Activated naive CD4-positive, alpha-beta T cell (primary cell): ENCODE measurements around the gene KMT2B.

Experiments used
- DNase-seq, 4 experiments: peaks; one replicate each; lab custom pipeline; 2025; lab: John Stamatoyannopoulos, UW

The KMT2B gene

GRCh38 chr19:35780717-35781116, 62.9 kb downstream of the KMT2B start:
- DNase-seq, result no peak

DNA sequence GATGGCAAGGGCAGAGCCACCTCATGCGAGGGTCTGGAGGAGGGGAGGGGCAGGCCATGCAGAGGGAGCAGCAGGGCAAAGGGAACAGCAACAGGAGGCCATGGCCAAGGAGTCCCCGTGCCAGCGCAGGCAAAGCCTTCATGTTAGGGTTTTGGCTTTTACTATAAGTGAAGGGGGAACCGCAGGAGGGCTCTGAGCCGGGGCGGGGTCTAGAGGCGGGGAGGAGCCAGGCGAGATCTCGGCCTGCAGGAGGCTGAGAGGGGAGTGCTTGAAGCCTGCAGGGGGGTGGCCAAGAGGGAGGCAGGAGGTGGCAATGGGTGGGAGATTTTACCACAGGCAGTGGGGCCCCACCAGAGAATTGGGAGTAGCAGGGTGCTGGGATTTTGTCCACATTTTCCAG, 63.8 kb downstream of the KMT2B start:
- DNase-seq, result no peak

- no peak for DNase-seq
Observed at GRCh38 chr19:35782589-35782988, 64.8 kb downstream of the KMT2B start.

DNA sequence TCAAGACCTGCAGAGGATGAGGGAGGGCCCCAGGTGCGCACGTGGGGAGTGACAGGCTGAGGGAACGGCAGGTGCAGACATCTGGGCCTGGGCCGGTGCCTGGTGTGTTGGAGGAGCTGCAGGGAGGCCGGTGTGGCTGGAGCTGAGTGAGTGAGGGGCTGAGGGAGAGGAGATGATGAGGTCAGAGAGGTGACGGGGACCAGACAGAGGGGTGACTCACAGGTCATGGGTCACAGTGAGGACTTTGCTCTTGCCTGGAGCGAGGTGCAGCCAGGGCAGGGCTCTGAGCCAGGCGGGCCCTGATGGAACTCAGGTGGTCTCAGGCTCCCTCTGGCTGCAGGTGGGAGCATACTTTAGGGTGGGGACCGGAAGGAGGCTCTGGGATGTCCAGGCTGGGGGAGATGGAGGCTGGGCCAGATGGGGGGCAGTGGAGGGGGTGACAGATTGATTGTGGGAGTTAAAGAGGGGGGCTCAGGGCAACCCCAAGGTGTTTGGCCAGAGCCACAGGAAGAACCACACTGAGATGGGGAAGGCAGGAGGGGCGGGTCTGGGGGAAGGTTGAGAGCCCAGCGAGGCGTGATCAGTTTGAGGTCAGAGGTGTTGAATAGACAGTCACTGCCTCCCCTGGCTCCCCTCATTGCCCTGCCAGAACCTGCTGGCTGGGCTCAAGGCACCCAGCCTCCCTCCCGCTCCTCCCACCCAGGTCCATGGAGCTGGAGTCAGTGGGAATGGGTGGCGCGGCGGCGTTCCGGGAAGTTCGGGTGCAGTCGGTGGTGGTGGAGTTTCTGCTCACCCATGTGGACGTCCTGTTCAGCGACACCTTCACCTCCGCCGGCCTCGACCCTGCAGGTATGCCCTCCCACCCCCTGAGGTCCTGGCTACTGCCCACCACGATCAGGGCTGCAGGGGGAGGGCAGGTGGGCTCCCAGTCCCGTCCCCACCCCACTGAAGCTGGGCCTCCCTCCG, 65.9 kb downstream of the KMT2B start:
- DNase-seq, result no peak

DNA sequence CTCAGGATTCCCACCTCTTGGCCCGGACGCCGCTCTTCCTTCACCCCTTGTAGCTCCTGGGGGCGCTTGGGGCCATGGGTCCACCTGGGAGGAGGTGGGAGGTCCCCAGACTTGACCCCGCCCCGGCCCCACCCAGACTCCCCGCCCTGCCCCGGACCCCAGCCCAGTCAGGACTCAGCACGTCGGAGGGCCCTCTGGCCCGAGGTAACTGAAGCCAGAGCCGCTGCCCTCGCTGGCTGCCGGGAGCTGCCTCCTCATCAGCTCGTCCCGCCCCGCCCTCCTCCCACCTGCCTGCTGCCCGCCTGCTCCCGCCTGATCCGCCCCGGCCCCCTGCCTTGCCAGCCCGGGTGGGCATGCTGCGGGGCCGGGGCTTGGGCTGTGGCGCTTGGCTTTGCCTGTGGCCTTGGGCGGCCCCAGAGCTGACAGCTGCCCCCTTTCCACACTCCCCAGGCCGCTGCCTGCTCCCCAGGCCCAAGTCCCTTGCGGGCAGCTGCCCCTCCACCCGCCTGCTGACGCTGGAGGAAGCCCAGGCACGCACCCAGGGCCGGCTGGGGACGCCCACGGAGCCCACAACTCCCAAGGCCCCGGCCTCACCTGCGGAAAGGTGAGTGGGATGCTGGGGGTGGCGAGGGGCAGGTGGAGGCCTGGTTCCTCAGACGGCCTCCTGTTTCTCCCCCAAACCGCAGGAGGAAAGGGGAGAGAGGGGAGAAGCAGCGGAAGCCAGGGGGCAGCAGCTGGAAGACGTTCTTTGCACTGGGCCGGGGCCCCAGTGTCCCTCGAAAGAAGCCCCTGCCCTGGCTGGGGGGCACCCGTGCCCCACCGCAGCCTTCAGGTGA, 66.9 kb downstream of the KMT2B start:
- no peak for DNase-seq

DNA sequence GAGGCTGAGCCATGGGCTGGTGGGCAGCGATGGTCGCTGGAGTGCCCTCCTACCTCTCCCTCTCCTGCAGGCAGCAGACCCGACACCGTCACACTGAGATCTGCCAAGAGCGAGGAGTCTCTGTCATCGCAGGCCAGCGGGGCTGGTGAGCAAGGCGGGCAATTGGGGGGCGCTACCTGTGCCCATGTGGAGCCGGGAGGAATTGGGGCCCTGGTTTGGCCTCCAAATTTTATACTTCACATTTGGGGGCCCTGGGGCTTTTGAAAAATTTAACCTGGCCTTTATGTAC, 67.5 kb downstream of the KMT2B start:
- DNase-seq, result no peak

DNA sequence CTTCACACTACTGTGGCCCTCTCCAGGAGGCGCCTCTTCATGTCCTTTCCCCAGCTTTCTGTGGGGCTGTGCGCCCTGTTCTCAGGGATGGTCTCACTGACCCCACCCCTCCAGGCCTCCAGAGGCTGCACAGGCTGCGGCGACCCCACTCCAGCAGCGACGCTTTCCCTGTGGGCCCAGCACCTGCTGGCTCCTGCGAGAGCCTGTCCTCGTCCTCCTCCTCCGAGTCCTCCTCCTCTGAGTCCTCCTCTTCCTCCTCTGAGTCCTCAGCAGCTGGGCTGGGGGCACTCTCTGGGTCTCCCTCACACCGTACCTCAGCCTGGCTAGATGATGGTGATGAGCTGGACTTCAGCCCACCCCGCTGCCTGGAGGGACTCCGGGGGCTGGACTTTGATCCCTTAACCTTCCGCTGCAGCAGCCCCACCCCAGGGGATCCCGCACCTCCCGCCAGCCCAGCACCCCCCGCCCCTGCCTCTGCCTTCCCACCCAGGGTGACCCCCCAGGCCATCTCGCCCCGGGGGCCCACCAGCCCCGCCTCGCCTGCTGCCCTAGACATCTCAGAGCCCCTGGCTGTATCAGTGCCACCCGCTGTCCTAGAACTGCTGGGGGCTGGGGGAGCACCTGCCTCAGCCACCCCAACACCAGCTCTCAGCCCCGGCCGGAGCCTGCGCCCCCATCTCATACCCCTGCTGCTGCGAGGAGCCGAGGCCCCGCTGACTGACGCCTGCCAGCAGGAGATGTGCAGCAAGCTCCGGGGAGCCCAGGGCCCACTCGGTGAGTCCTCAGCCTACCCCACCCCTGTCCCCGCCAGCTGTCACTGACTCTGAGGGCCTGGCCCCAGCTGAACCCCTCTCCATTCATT, 68.7 kb downstream of the KMT2B start:
- no peak for DNase-seq

DNA sequence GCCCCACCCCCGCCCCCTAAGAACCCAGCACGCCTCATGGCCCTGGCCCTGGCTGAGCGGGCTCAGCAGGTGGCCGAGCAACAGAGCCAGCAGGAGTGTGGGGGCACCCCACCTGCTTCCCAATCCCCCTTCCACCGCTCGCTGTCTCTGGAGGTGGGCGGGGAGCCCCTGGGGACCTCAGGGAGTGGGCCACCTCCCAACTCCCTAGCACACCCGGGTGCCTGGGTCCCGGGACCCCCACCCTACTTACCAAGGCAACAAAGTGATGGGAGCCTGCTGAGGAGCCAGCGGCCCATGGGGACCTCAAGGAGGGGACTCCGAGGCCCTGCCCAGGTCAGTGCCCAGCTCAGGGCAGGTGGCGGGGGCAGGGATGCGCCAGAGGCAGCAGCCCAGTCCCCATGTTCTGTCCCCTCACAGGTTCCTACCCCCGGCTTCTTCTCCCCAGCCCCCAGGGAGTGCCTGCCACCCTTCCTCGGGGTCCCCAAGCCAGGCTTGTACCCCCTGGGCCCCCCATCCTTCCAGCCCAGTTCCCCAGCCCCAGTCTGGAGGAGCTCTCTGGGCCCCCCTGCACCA, 69.5 kb downstream of the KMT2B start:
- DNase-seq, result no peak
